SU-DHL-6 (cell line): ENCODE data around the gene EXOC6B.

ENCODE experiments used
- H2AFZ ChIP-seq: fragments of 200-600 bp; sonication (generic); 2 replicates; pipeline ENCODE4 v1.6.1; 2014; ENCODE audit warnings: low read depth, mild to moderate bottlenecking, moderate library complexity, mixed read lengths, antibody characterized with exemption, low read length; ENCODE audit not compliant: severe bottlenecking
- H3F3A ChIP-seq: fragments of 200-600 bp; shearing (Covaris generic); 2 replicates; pipeline ENCODE4 v1.6.0; 2016; ENCODE audit warnings: antibody characterized with exemption, mild to moderate bottlenecking; ENCODE audit not compliant: insufficient read depth
- H3K27ac ChIP-seq: fragments of 200-600 bp; sonication (generic); 2 replicates; pipeline ENCODE4 v1.5.1; 2016; ENCODE audit warnings: low read depth, mild to moderate bottlenecking, low read length, moderate library complexity, mixed read lengths
- H3K27me3 ChIP-seq: fragments of 200-600 bp; sonication (generic), shearing (Covaris generic); 2 replicates; pipeline ENCODE4 v1.6.0; 2014; ENCODE audit warnings: mild to moderate bottlenecking, low read length
- H3K36me3 ChIP-seq: fragments of 200-600 bp; sonication (generic); 2 replicates; pipeline ENCODE4 v1.6.1; 2014; ENCODE audit warnings: mild to moderate bottlenecking, low read length, mixed read lengths
- H3K4me2 ChIP-seq: fragments of 300-600, 200-600 bp; shearing (Covaris generic), sonication (generic); 2 replicates; pipeline ENCODE4 v1.6.0; 2014; ENCODE audit warnings: low read length, low read depth, mild to moderate bottlenecking; ENCODE audit not compliant: poor library complexity, severe bottlenecking
- H3K4me3 ChIP-seq: fragments of 200-600 bp; sonication (generic); 2 replicates; pipeline ENCODE4 v1.5.1; 2014; ENCODE audit warnings: antibody characterized with exemption, low read length, mild to moderate bottlenecking, mixed read lengths; ENCODE audit not compliant: insufficient read depth, poor library complexity, severe bottlenecking
- H3K79me2 ChIP-seq: fragments of 200-600 bp; sonication (generic); 2 replicates; pipeline ENCODE4 v1.6.1; 2014; ENCODE audit warnings: mild to moderate bottlenecking, low read length, moderate library complexity; ENCODE audit not compliant: insufficient read depth
- H3K9ac ChIP-seq: fragments of 200-600 bp; sonication (generic); 2 replicates; pipeline ENCODE4 v1.7.0; 2014; ENCODE audit warnings: mild to moderate bottlenecking, low read length
- H3K9me2 ChIP-seq: fragments of 200-600 bp; sonication (generic); replicated peaks from 2 replicates; pipeline ENCODE4 v1.6.1; 2014; ENCODE audit warnings: low read length; ENCODE audit not compliant: insufficient read depth
- H3K9me3 ChIP-seq: fragments of 200-600 bp; sonication (generic); 2 replicates; pipeline ENCODE4 v1.6.1; 2014; ENCODE audit warnings: low read length, mixed read lengths; ENCODE audit not compliant: insufficient read depth
- H4K20me1 ChIP-seq: fragments of 200-600 bp; sonication (generic); 2 replicates; pipeline ENCODE4 v1.6.1; 2014; ENCODE audit warnings: low read depth, mild to moderate bottlenecking, antibody characterized with exemption, low read length, moderate library complexity, mixed read lengths
- EZH2phosphoT487 ChIP-seq: fragments of 200-600 bp; sonication (generic), shearing (Covaris generic); conservative IDR thresholded peaks from 2 replicates; pipeline ENCODE4 v1.6.1; 2018; ENCODE audit warnings: mild to moderate bottlenecking, antibody characterized with exemption, low read length, moderate library complexity, mixed read lengths
- TF ChIP-seq, protein P1 (sequence below): fragments of 200-600 bp; sonication (generic); IDR thresholded peaks from one replicate; pipeline ENCODE4 v1.5.1; 2017; ENCODE audit warnings: antibody characterized with exemption, mild to moderate bottlenecking, low read length, moderate library complexity; ENCODE audit not compliant: insufficient read depth, poor library complexity, severe bottlenecking

EXOC6B gene

GRCh38 chr2:72144632-72145288, 681.1 kb downstream of the EXOC6B start:
- Histone ChIP-seq H3K27ac (no peak overlapping the region), H3K9me2 (no peaks in the 10 kb centered on the region), H3K9me3 (no peaks in the 10 kb centered on the region), H4K20me1 (no peaks in the 10 kb centered on the region), H3K36me3 (no peaks in the 10 kb centered on the region), H3K9ac (no peak overlapping the region), H3K4me3 (no peak overlapping the region), H3K4me2 (no peak overlapping the region), H3K27me3 (no peaks in the 10 kb centered on the region), H2AFZ (no peak overlapping the region), H3F3A (no peaks in the 10 kb centered on the region), H3K79me2 (no peaks in the 10 kb centered on the region)
- no peak for TF ChIP-seq EZH2phosphoT487
- TF ChIP-seq, protein P1, sequence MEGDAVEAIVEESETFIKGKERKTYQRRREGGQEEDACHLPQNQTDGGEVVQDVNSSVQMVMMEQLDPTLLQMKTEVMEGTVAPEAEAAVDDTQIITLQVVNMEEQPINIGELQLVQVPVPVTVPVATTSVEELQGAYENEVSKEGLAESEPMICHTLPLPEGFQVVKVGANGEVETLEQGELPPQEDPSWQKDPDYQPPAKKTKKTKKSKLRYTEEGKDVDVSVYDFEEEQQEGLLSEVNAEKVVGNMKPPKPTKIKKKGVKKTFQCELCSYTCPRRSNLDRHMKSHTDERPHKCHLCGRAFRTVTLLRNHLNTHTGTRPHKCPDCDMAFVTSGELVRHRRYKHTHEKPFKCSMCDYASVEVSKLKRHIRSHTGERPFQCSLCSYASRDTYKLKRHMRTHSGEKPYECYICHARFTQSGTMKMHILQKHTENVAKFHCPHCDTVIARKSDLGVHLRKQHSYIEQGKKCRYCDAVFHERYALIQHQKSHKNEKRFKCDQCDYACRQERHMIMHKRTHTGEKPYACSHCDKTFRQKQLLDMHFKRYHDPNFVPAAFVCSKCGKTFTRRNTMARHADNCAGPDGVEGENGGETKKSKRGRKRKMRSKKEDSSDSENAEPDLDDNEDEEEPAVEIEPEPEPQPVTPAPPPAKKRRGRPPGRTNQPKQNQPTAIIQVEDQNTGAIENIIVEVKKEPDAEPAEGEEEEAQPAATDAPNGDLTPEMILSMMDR = no peak

DNA sequence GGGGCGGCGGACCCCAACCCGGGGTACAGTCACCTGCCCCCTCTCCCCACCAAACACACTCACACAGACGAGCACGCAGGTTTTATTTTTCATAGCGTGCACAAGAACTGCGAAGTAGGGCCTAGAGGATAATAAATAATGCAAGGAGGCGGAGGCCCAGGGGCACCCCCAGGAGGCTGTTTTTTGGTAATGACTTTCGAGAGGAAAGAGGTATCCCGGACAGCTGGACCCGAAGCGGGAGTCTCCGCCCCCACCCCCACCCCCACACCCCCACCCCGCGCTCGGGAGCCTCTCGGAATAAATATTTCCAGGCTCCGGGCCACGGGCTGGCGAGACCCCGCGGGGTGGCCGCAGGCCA, 681.6 kb downstream of the EXOC6B start:
- H3K4me2 ChIP-seq = no peak overlapping the region
- H3K4me3 ChIP-seq = no peak overlapping the region
- no peaks in the 10 kb centered on the region for H3K9me3 ChIP-seq
- H3K9me2 ChIP-seq = no peaks in the 10 kb centered on the region
- H3K36me3 ChIP-seq = no peaks in the 10 kb centered on the region
- H3K27ac ChIP-seq = no peak overlapping the region
- no peak overlapping the region for H2AFZ ChIP-seq
- no peaks in the 10 kb centered on the region for H3K27me3 ChIP-seq
- no peaks in the 10 kb centered on the region for H3K79me2 ChIP-seq
- H3F3A ChIP-seq = no peaks in the 10 kb centered on the region
- H4K20me1 ChIP-seq = no peaks in the 10 kb centered on the region
- H3K9ac ChIP-seq = no peak overlapping the region
- no peak for TF ChIP-seq EZH2phosphoT487
- TF ChIP-seq, protein P1 = no peak

DNA sequence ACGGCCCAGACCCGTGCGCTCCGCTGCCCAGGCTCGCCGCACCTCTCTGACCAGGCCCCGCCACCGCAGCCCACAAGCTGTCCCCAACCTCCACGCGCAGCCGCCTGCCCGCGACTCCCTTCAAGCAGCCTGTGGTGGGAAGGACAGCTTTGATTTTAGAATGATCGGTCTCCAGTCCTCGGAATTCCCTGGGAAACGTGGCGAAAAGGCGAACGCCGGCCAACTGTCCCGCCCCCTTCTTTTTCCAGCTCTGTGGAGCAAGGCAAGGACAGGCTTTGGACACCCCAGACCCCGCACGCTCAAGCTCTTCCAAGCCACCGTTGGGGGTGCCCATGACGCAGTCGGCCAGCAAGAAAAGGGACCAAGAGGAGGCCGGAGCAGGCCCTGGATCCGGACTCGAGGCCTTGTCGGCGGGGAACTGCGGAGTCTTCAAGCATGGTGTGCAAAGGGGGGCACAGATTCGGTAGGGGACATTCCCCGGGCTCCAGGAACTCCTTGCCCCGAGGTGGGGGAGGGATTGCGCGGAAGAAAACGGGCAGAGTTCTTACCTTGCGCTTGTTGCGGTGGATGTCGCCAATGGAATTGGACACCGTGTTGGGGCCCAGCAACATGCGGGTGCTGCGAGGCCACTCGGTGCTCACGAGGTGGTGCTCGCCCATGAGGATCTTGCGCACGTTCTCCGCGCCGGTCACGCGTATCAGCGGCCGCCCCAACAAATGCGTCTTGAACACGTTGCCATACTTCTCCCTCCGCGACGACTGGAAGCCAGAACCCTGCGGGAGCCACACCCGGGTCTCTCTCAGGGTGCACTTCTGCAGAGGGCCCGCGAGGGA, 682.2 kb downstream of the EXOC6B start:
- Histone ChIP-seq H2AFZ (no peak overlapping the region), H3K9me3 (no peaks in the 10 kb centered on the region), H4K20me1 (no peaks in the 10 kb centered on the region), H3F3A (no peaks in the 10 kb centered on the region), H3K27me3 (no peaks in the 10 kb centered on the region), H3K4me3 (no peak overlapping the region), H3K9me2 (no peaks in the 10 kb centered on the region), H3K27ac (no peak overlapping the region), H3K4me2 (no peak overlapping the region), H3K9ac (no peak overlapping the region), H3K36me3 (no peaks in the 10 kb centered on the region), H3K79me2 (no peaks in the 10 kb centered on the region)
- TF ChIP-seq, protein P1 = no peak
- no peak for TF ChIP-seq EZH2phosphoT487
